Activated CD8-positive, alpha-beta memory T cell treated with anti-CD3 and anti-CD28 coated beads for 4 hours (primary cell): Measurements from ENCODE around the gene RIPOR1.
A peak's percentile ranks its signal among the peaks of the same experiment; 100 is the strongest.

Experiments used
- DNase-seq, 2 donors: peaks; one replicate each; pipeline ENCODE4 v3.0.0-alpha.2; 2020; ENCODE audit warnings: low read depth in 2 of 2

RIPOR1 gene

DNA sequence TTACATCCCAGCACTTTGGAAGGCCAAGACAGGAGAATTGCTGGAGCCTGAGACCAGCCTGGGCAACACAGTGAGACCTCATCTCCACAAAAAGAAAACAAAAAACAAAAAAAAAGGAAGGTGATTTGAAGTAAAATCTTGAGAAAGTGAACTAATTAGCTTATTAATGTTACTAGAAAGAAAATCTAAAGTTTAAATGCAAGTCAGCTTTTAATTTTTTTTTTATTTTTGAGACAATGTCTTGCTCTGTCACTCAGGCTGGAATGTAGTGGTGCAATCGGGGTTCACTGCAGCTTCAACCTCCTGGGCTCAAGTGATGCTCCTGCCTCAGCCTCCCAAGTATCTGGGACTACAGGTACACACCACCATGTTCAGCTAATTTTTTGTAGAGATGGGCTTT is 30.2 kb downstream of the RIPOR1 start:
- no peak for DNase-seq

GRCh38 chr16:67560827-67561342 is 32.3 kb downstream of the RIPOR1 start:
- DNase-seq, result no peak

DNA sequence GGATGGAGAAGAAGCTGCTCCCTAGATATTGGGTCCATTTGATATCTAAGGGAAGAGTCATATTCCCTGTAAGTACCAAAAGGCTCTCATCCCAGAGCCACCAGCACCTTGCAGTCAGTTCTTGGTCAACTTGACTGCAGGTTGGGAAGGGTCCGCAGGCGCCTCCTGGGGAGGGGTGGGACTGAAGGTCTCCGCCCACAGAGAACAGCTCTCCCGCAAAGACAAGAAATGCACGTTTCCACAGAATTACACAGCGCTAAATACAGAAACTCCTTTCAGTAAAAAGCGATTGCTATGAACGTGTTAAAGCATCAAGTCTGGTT is 32.8 kb downstream of the RIPOR1 start:
- DNase-seq, result no peak

DNA sequence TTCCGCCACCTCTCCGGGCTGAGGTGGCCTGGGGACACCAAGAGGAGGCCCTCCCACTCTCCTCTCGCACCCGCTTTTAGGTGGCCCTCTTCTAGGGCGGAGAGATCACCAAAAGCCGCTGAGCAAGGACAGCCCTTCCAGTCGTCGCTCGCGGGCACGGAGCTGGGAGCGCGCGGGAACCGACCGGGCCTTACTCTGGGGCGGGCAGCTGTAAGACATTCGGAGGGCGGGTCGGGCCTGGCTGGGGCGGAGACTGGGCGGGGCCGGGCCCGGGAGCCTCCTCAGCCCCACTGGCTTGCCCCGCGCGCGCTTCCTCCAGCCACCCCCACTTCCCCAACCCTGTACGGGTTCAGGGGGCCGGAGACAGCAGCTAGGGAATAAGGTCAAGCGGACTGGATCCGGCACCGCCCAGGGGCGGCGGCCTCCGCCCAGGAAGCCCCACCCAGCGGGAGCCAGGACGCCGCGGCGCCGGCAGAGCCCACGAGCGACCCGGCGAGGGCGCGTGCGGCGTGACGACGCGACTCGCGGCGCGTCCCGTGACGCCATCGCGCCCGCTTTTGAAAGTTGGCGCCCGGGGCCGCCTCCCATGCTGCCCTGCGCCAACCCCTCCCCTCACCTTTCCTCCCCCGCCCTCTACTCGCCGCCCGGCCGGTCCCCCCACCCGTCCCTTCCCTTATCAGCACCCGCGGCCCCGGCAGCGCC is 33.3 kb downstream of the RIPOR1 start:
- peak; percentile 91 to 94 for DNase-seq

DNA sequence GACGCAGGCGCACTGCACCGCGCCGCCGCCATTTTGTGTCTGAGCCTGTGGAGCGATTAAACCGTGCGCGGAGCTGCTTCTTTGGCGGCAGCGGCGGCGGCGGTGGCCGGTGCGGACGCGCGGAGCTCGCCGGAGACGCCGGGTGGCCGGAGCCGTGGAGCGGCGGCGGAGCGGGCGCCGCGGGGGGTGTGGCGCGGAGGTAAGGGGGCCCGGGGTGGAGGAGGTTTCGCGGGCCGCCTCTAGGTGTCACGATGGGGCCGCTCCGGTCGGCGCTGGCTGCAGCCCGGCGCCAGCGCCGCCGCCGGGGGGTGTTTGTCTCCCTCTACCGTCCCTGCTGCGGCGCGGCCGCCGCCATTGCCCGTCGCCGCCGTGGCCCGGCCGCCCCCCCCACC is 33.9 kb downstream of the RIPOR1 start, which contains the start of gene CTCF:
CTCF (plus strand) TSS at position 1 of the 392 bp plus-strand sequence. CDS start 48,307 bp downstream, outside the sequence.
- DNase-seq, result peak; percentile 64 to 70

GRCh38 chr16:67562918-67563707 is 34.5 kb downstream of the RIPOR1 start:
- DNase-seq, result peak; percentile 27 to 32

- DNase-seq, result no peak
Measured at GRCh38 chr16:67563708-67564468, 35.3 kb downstream of the RIPOR1 start.

- no peak for DNase-seq
Measured at GRCh38 chr16:67565470-67566100, 37.0 kb downstream of the RIPOR1 start.

- no peak for DNase-seq
Measured at GRCh38 chr16:67571464-67571863, 42.8 kb downstream of the RIPOR1 start.

DNA sequence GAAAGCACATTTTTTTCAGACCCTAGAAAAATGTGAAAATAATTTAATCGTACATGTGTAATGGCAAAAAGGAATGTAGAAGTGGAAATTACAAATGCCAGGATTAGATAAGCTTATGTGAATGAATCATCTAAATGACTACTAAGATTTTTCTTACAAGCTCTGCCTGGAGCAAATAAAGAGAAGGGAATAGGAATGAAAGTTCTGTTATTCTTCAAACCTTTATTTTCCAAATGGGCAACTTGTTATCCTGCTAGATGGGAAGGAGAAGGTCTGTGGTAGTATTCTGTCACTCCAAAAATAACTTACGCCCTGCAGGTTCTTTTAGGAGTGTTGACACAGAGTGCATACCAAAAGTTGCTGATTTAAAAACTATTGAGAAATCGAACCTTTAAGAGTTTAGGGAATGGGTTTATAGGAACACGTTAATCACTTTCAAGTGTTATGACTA is 43.4 kb downstream of the RIPOR1 start:
- DNase-seq, result no peak

DNA sequence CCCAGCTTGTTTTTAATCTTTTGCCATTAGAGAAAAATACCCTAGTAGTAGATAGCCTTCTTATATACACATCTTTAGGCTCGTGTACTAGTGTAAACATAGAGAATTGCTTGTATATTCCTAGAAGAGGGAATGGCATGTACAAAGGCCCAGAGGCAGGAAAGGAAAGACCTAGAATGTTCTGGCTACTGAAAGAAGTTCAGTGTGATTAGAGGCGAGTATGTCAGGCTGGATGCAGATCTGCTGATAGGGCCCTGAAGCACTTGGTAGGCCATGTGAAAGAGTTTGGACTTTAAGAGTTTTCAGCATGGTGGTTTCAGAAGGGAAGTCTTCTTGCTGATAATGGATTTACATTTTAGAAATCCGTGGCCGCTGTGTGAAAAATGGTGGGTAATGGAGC is 51.1 kb downstream of the RIPOR1 start:
- DNase-seq, result no peak

GRCh38 chr16:67580202-67580601 is 51.6 kb downstream of the RIPOR1 start:
- no peak for DNase-seq

GRCh38 chr16:67593288-67593687 is 64.7 kb downstream of the RIPOR1 start:
- DNase-seq, result no peak

DNA sequence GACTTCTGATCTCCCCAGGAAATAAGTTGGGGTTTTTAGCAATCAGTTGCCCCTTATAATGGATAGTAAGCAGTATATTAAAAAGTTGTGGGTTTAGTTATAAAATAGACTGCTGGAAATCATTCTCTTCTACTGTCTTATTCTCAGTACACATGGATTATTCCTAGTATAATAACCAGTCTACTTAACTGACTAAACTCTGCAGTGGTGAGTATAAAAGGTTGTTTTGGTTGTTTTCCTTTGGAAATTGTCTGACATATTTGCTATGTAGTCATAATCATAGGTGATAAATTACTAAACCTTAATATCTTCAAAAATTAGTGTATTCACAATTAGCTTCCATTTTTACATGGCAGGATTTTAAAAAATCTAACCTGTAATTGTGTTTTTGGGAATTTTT is 65.1 kb downstream of the RIPOR1 start:
- no peak for DNase-seq

- DNase-seq, result no peak
Measured at GRCh38 chr16:67594256-67594915, 65.8 kb downstream of the RIPOR1 start.

GRCh38 chr16:67594956-67595355 is 66.3 kb downstream of the RIPOR1 start:
- no peak for DNase-seq
